ENCODE measurements around the gene SIGLEC15.

Gene SIGLEC15

GRCh38 chr18:45792506-45793263 lies 32.8 kb upstream of the SIGLEC15 start:
- TF ChIP-seq USF1 (IDR thresholded peaks at IDR 0.05) (no peak), NFIC (IDR thresholded peaks at IDR 0.05) (no peak), EP300 (IDR thresholded peaks at IDR 0.05; ENCODE audit: borderline replicate concordance) (no peak), YY1 (IDR thresholded peaks at IDR 0.05; ENCODE audit: low read depth) (no peak), CREB1 (IDR thresholded peaks at IDR 0.05; ENCODE audit: low read depth) (no peak), TCF12 (IDR thresholded peaks at IDR 0.05; ENCODE audit: low read depth) (no peak), CEBPB (IDR thresholded peaks at IDR 0.05) (no peak), REST (IDR thresholded peaks at IDR 0.05; ENCODE audit: low read depth) (no peak), EGR1 (IDR thresholded peaks at IDR 0.05) (no peak), ZBTB7A (IDR thresholded peaks at IDR 0.05; ENCODE audit: low read depth) (no peak), TEAD4 (IDR thresholded peaks at IDR 0.05) (no peak), RAD21 (IDR thresholded peaks at IDR 0.05; ENCODE audit: low read depth) (no peak), FOXM1 (IDR thresholded peaks at IDR 0.05; ENCODE audit: borderline replicate concordance, low read depth) (no peak), TAF1 (IDR thresholded peaks at IDR 0.05; ENCODE audit: low read depth) (no peak)
- TF ChIP-seq, protein P1, sequence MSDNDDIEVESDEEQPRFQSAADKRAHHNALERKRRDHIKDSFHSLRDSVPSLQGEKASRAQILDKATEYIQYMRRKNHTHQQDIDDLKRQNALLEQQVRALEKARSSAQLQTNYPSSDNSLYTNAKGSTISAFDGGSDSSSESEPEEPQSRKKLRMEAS (IDR thresholded peaks at IDR 0.05), result no peak

GRCh38 chr18:45793264-45793965 lies 32.1 kb upstream of the SIGLEC15 start:
- TF ChIP-seq CEBPB (IDR thresholded peaks at IDR 0.05), result peak; percentile 78
- no peak for TF ChIP-seq REST (IDR thresholded peaks at IDR 0.05; ENCODE audit: low read depth)
- 0 out of 2 replicates have a peak, but pooled peaks have one; percentile 30 for TF ChIP-seq TCF12 (IDR thresholded peaks at IDR 0.05; ENCODE audit: low read depth)

GRCh38 chr18:45801416-45802004 lies 24.0 kb upstream of the SIGLEC15 start:
- TF ChIP-seq CREB1 (IDR thresholded peaks at IDR 0.05; ENCODE audit: low read depth) (no peak), EGR1 (IDR thresholded peaks at IDR 0.05) (no peak), TEAD4 (IDR thresholded peaks at IDR 0.05) (no peak), EP300 (IDR thresholded peaks at IDR 0.05; ENCODE audit: borderline replicate concordance) (no peak), RAD21 (IDR thresholded peaks at IDR 0.05; ENCODE audit: low read depth) (no peak), FOXM1 (IDR thresholded peaks at IDR 0.05; ENCODE audit: borderline replicate concordance, low read depth) (no peak), ZBTB7A (IDR thresholded peaks at IDR 0.05; ENCODE audit: low read depth) (no peak), USF1 (IDR thresholded peaks at IDR 0.05) (no peak), YY1 (IDR thresholded peaks at IDR 0.05; ENCODE audit: low read depth) (no peak), REST (IDR thresholded peaks at IDR 0.05; ENCODE audit: low read depth) (no peak), TAF1 (IDR thresholded peaks at IDR 0.05; ENCODE audit: low read depth) (no peak), NFIC (IDR thresholded peaks at IDR 0.05) (no peak), TCF12 (IDR thresholded peaks at IDR 0.05; ENCODE audit: low read depth) (no peak)
- TF ChIP-seq, protein P1 (IDR thresholded peaks at IDR 0.05), result no peak
